GM19238 (cell line): ENCODE measurements around the gene SETBP1.

ENCODE experiments used
- DNase-seq: peaks from one replicate; pipeline ENCODE4 v3.0.0; 2011; ENCODE audit warnings: low spot score; ENCODE audit not compliant: insufficient read length

The SETBP1 gene

GRCh38 chr18:45012286-45012685 lies 331.6 kb downstream of the SETBP1 start:
- DNase-seq: no peak

GRCh38 chr18:45014047-45014501 lies 333.4 kb downstream of the SETBP1 start:
- DNase-seq: no peak

DNA sequence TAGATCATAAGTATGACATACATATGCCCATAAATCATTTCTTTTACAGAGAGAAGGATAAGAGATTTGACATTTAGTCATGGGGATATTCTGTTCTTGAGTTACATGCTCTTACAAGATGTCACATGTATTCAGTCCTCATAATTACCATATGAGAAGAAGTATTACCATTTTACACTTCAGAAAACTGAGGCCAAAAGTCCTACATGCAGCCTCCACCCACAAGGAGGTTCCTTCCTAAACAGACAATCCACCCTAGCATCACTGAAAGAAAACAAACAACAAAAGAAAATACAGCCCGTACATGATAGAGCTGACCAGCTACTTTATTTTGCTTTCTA lies 335.1 kb downstream of the SETBP1 start:
- DNase-seq: no peak

DNA sequence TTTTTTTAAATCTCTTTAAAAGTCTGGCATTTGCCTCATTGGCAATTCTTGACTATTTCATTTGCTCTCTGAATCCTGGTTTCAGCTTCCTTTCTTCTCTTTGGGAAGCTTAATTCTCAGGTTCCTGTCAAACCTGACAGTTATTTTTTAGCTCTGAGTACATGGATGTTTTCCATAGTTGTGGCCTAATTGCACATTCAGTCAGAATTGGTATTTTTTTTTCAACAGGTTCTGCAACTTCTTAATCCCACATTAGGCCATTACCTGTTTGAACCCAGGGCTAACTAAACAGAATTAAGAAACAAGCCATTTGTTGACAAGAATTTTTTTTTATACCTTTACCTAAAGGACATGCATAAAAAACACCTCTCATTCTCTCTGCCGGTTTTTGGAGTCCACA lies 338.8 kb downstream of the SETBP1 start:
- no peak for DNase-seq

GRCh38 chr18:45023519-45023918 lies 342.8 kb downstream of the SETBP1 start:
- no peak for DNase-seq

DNA sequence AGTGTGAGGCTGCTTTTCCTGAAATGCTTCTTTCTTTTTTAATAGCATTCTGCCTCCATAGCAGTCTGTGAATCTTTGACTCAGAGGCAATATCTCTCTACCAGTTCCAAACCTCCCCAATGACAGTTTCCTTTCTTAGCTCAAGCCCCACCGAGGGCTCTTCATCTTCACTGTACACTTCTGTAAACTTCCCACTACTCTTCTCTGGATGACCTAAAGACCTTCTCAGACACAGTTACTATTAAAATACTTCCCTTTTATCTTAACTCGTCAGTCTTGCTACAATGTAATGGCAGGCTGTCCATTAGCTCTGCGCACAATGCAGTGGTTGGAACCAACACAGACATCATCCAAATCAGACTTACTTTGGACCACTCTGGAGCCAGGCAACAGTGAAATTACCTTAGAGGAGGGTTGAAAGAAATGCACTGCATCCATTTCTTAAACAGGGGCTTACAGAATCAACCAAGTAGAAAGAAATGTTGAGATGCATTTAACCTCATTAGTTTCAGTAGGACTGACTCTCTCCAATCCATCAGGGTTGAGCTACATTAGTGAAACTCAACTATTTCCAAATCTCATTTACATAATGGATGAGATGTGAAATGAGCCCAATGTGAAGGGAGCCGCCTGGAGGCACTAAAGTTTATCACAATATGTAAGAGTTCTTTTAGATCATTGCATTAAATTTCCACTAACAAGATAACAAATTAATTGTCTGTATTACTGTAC lies 343.8 kb downstream of the SETBP1 start:
- no peak for DNase-seq

DNA sequence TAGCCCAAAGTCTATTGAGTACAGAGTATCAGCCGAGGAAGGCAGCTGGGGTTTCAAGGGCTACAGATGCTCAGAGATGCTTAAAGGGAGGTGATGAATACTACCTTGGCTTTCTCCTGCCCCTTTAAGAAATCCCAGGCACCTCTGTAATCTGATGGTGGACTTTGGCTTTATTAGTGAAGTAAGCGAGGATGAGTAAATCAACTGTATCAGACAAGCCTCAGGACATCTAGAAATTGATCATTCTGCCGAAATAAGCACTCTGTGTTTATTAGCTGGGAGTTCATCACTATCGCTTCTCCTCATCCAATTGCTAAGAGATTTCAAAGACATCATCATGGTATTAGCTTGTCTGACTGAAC lies 344.4 kb downstream of the SETBP1 start:
- no peak for DNase-seq

- DNase-seq: no peak
Observed at GRCh38 chr18:45026162-45026561, 345.5 kb downstream of the SETBP1 start.

GRCh38 chr18:45034179-45034578 lies 353.5 kb downstream of the SETBP1 start:
- no peak for DNase-seq

- DNase-seq: no peak
Observed at GRCh38 chr18:45037618-45038017, 356.9 kb downstream of the SETBP1 start.

- no peak for DNase-seq
Observed at GRCh38 chr18:45039376-45039775, 358.7 kb downstream of the SETBP1 start.

- no peak for DNase-seq
Observed at GRCh38 chr18:45040879-45041278, 360.2 kb downstream of the SETBP1 start.

DNA sequence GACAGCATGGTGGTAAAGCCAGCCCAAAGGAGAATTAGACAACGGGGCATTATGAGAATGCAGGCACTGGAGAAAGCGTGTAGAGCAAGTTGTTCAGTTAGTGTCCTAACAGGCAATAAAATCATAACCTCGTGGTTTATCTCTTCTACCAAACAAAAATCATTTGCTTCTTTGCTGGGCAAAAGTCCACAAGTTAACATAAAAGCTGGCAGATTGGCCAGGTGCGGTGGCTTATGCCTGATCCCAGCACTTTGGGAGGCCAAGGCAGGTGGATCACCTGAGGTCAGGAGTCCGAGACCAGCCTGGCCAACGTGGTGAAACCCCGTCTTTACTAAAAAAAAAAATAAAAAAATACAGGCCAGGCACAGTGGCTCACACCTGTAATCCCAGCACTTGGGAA lies 364.1 kb downstream of the SETBP1 start:
- DNase-seq: no peak

DNA sequence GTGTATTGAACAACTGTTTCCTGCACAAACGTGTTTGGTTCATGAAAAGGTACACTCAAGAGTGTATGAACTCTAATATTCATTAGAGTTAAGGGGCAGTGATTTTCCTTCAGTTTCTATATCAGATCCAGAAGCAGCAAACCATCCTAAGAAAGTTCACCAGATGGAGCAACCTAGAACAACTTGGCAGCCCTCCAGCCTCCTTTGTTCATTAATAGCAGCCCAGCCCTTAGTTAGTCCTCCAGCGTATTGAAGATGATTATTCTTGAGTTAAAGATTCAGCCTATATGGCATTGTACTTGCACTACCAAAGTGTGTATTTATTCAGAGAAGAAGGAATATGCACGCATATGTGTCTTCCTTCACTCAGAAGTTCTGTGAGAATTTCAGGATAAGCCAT lies 365.5 kb downstream of the SETBP1 start:
- DNase-seq: no peak

GRCh38 chr18:45046961-45047360 lies 366.3 kb downstream of the SETBP1 start:
- no peak for DNase-seq

DNA sequence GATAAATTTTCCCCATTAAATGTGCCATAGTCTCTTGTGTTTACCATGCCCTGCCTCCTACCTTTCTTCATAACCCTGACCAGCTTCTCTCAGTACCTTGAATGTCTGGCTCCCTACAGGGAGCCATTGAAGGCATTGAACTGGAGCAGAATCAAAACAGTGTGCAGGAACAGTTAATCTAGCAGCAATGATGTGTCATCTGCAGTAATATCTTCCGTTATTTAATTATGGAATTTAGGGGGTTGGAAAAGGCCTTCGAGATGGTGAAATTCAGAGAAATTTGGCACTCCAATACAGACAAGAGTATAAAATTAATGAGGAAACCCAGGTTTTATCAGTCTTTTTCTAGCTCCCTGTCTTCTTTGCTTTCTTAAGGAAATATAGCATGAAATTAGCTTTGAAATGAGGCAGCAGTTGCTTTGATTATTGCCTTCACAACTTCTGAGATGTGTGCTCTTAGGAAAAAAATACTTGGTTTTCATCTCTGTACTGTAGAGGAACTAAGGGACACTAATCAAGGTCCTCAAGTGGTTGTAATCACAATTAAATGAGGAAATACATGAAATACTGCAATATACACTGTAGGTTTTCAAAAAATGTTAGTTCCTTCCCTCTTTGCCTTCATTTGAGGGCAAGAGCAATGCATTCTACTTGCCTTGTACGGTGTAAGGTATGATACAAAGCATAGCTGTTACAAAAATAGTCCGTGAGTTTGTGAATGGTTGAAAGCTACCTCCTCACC lies 369.1 kb downstream of the SETBP1 start:
- DNase-seq: no peak

DNA sequence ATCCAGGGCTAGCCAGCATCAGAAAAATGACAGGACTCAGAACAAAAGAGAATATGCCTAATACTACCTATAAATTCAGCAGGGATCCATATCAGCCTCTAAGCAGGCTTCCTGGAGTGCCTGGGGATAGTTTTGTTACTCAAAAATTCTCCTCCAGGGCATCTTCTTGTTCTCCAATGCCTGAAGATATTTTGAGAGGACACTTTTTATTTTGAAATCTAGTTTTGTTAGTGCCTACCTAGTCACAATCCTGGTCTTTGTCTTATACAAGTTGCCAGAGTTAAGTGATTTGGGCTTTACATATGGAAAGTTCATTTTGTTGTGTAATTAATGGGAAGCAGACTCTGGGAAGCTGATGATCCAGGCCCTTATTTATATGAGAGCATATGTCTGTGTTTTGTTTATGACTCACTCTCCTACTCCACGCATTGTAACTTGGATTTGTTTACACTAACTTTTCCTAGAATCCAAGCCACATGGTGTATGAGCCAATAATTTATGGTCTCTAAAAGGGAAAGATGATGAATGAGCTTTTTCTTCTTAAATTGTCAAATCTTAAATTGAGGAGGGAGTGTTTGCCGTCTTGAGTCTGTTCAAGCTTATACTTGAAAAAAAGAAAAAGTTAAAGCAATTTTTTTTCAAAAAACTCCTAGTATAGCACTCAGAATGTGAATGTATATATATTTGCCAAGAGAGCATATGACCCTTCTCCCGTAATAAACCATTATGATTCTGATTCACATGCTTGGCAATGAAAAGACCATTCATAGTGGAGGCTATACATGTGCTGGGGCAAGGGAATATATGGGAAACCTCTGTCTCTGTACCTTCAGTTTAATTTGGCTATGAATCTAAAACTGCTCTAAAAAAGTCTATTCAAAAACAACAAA lies 370.3 kb downstream of the SETBP1 start:
- DNase-seq: no peak

DNA sequence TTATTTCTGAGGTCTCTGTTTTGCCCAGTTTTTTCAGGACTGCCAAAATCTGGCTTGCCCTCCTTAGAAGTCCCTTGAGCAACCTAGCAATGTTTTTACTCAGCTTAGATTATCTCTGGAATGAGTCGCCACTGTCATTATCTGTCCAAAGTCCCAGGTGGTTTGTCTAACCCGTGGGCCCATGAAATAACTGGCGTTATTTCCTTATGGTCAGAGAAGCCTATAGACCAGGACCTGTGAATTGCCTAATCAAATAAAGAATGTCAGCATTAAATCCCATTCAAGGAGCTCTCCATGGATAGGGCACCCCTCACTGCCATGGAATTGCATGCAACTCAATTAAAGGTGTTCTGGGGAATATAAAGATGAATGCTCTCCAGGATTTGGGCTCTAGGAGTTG lies 373.9 kb downstream of the SETBP1 start:
- no peak for DNase-seq

GRCh38 chr18:45055811-45056210 lies 375.1 kb downstream of the SETBP1 start:
- DNase-seq: no peak

DNA sequence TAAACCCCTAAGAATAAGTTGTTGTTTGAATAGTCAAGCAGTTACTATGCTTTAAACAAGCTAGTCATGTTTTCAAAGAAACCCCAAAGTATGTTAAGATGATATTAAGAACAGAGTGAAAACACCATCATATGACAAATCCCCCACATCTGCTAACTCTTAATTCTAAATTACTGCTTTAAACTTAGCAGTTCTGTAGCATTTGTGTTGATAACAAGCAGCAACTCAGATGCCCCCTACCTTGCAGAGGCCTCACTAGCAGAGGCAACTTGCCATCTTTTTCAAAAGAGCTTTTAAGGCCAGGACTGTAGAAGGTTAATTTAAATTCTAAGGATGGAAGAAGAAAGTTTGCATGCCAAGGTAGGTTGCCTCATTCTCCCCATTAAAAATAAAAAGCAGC lies 376.2 kb downstream of the SETBP1 start:
- no peak for DNase-seq

- no peak for DNase-seq
Observed at GRCh38 chr18:45057955-45058600, 377.4 kb downstream of the SETBP1 start.

DNA sequence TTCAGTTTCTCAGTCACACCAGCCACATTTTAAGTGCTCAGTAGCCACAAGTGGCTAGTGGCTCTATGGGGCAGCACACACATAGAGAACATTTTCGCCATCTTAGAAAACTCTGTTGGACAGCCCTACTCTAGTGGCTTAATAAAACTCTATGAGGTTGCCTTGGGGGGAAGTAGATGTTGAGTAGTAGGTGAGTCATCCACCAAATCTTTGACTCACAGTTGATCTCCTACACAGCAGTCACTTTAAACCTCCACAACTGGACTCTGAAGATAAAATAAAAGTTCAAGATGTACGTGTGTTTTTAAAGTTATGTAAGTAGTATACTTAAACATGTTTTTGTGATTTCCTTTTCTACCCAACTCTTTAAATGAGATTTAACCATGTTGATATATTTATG lies 379.0 kb downstream of the SETBP1 start:
- no peak for DNase-seq
